ENCODE results near the gene CDK5RAP1.

CDK5RAP1 gene

GRCh38 chr20:33386673-33387072 lies 14.6 kb downstream of the CDK5RAP1 start:
- no peaks in the 10 kb centered on the region for H3K4me1 ChIP-seq (ENCODE audit: control insufficient read depth in 1 of 2, insufficient read depth in 1 of 2, low read depth in 1 of 2, low read length in 1 of 2)
- H3K27ac ChIP-seq = no peak overlapping the region
- no peak for TF ChIP-seq CTCF (IDR thresholded peaks at IDR 0.05)
- peaks cover 74% of the 10 kb centered on the region for H3K36me3 ChIP-seq
- no peak overlapping the region for H3K4me3 ChIP-seq (ENCODE audit: low read depth in 1 of 2, low read length in 1 of 2)
- no peaks in the 10 kb centered on the region for H3K27me3 ChIP-seq
- H3K9me3 ChIP-seq = no peaks in the 10 kb centered on the region

GRCh38 chr20:33377366-33377765 lies 24.0 kb downstream of the CDK5RAP1 start:
- Histone ChIP-seq H3K4me1 (ENCODE audit: control insufficient read depth in 1 of 2, insufficient read depth in 1 of 2, low read depth in 1 of 2, low read length in 1 of 2) (peaks cover 0 to 3% of the 10 kb centered on the region in 2 experiments), H3K36me3 (peaks cover 70% of the 10 kb centered on the region), H3K9me3 (no peaks in the 10 kb centered on the region), H3K27me3 (no peaks in the 10 kb centered on the region), H3K4me3 (ENCODE audit: low read depth in 1 of 2, low read length in 1 of 2) (no peak overlapping the region), H3K27ac (no peak overlapping the region)
- no peak for TF ChIP-seq CTCF (IDR thresholded peaks at IDR 0.05)

GRCh38 chr20:33373735-33374605 lies 27.3 kb downstream of the CDK5RAP1 start:
- Histone ChIP-seq H3K36me3 (peaks cover 62% of the 10 kb centered on the region), H3K27ac (no peak overlapping the region), H3K4me3 (ENCODE audit: low read depth in 1 of 2, low read length in 1 of 2) (no peak overlapping the region), H3K27me3 (no peaks in the 10 kb centered on the region), H3K9me3 (no peaks in the 10 kb centered on the region), H3K4me1 (ENCODE audit: control insufficient read depth in 1 of 2, insufficient read depth in 1 of 2, low read depth in 1 of 2, low read length in 1 of 2) (peaks cover 0 to 5% of the 10 kb centered on the region in 2 experiments)
- no peak for TF ChIP-seq CTCF (IDR thresholded peaks at IDR 0.05)

- no peaks in the 10 kb centered on the region for H3K27me3 ChIP-seq
- no peak overlapping the region for H3K27ac ChIP-seq
- H3K4me1 ChIP-seq (ENCODE audit: control insufficient read depth in 1 of 2, insufficient read depth in 1 of 2, low read depth in 1 of 2, low read length in 1 of 2) = peaks cover 0 to 5% of the 10 kb centered on the region in 2 experiments
- peaks cover 56% of the 10 kb centered on the region for H3K36me3 ChIP-seq
- H3K9me3 ChIP-seq = no peaks in the 10 kb centered on the region
- H3K4me3 ChIP-seq (ENCODE audit: low read depth in 1 of 2, low read length in 1 of 2) = no peak overlapping the region
- no peak for TF ChIP-seq CTCF (IDR thresholded peaks at IDR 0.05)
Measured at GRCh38 chr20:33372993-33373441, 28.3 kb downstream of the CDK5RAP1 start.

- no peak for TF ChIP-seq CTCF (IDR thresholded peaks at IDR 0.05)
- peaks cover 68% of the 10 kb centered on the region for H3K36me3 ChIP-seq
- no peaks in the 10 kb centered on the region for H3K9me3 ChIP-seq
- H3K4me3 ChIP-seq (ENCODE audit: low read depth in 1 of 2, low read length in 1 of 2) = no peak overlapping the region
- no peak overlapping the region for H3K27ac ChIP-seq
- H3K4me1 ChIP-seq (ENCODE audit: control insufficient read depth in 1 of 2, insufficient read depth in 1 of 2, low read depth in 1 of 2, low read length in 1 of 2) = peaks cover 0 to 5% of the 10 kb centered on the region in 2 experiments
- no peaks in the 10 kb centered on the region for H3K27me3 ChIP-seq
Measured at GRCh38 chr20:33370291-33370690, 31.0 kb downstream of the CDK5RAP1 start.

All from neutrophil (primary cell).